H1 (cell line): ENCODE results near the gene THBS4. TPM values are rescaled to one million over a fixed set of nuclear protein-coding genes. Genes with fewer than 3 reads are reported as not detected.

Experiments used
- CHD7 ChIP-seq: fragments of 300-600 bp; sonication (generic); IDR thresholded peaks from 2 replicates; pipeline ENCODE4 v1.7.1; 2012; ENCODE audit warnings: low read length, moderate library complexity, mild to moderate bottlenecking, inconsistent platforms; ENCODE audit not compliant: insufficient replicate concordance
- KDM5A ChIP-seq: fragments of 200-600 bp; IDR thresholded peaks from 2 replicates; pipeline ENCODE4 v1.7.1; 2012; ENCODE audit warnings: mild to moderate bottlenecking, low read length, inconsistent platforms, mixed read lengths
- PHF8 ChIP-seq: fragments of 200-600 bp; sonication (generic); conservative IDR thresholded peaks from 2 replicates; pipeline ENCODE4 v1.7.1; 2012; ENCODE audit warnings: low read depth, mild to moderate bottlenecking, inconsistent platforms, low read length, moderate library complexity
- POLR2A ChIP-seq, 2 experiments: IDR thresholded peaks; 1 replicate in 1 of 2; 2 replicates in 1 of 2; pipeline ENCODE4 v1.6.1; 2011; ENCODE audit warnings: low read depth in 2 of 2, low read length in 2 of 2, mild to moderate bottlenecking in 2 of 2; ENCODE audit errors: control extremely low read depth in 1 of 2
- RAD21 ChIP-seq, 2 experiments: IDR thresholded peaks in 1 of 2; conservative IDR thresholded peaks in 1 of 2; 2 replicates each; pipeline ENCODE4 v1.6.1; 2011; ENCODE audit warnings: low read depth in 2 of 2, low read length in 2 of 2, improper control_type of control experiment in 1 of 2, inconsistent platforms in 1 of 2, mild to moderate bottlenecking in 1 of 2, moderate library complexity in 1 of 2
- RBBP5 ChIP-seq: IDR thresholded peaks from 2 replicates; pipeline ENCODE4 v1.7.1; 2012; ENCODE audit warnings: low read depth, mild to moderate bottlenecking, inconsistent platforms, low read length, moderate library complexity, borderline replicate concordance
- SP1 ChIP-seq: IDR thresholded peaks from 2 replicates; pipeline ENCODE4 v1.6.1; 2011; ENCODE audit warnings: low read depth, low read length
- TAF7 ChIP-seq: optimal IDR thresholded peaks from 2 replicates; pipeline ENCODE3; 2011; ENCODE audit warnings: low read depth, mild to moderate bottlenecking, inconsistent platforms, low read length, moderate library complexity, borderline replicate concordance
- YY1 ChIP-seq: IDR thresholded peaks from 2 replicates; pipeline ENCODE4 v1.6.1; 2011; ENCODE audit warnings: low read depth, mild to moderate bottlenecking, low read length
- polyA plus RNA-seq, 7 experiments: library from polyadenylated mRNA; depleted of rRNA in 3 of 7; stranded (reverse) in 5 of 7; unstranded in 2 of 7; fragments of >200 nt in 5 of 7; fragments of 200-250 nt in 2 of 7; gene quantifications; 1 replicate in 5 of 7; 2 replicates in 1 of 7; 4 replicates in 1 of 7; pipeline versions ENCODE4 v1.2.1 to v1.2.3, GENCODE V29; 2011 to 2013; ENCODE audit warnings: missing spikeins in 2 of 7, mixed read lengths in 2 of 7
- total RNA-seq: library from RNA; stranded (reverse); fragmentation: NEBNext Ultra II Directional; extraction: Animal tissue kit (Norgen Biotek cat#: 25700); gene quantifications from 2 replicates; pipeline ENCODE4 v1.2.1, GENCODE V29; 2021

THBS4 gene
- total and polyA plus RNA-seq, 2 of the 8 experiments (the other 6 are each of a cell fraction or from before 2014, with no cell fraction given), result 12.8 to 25.4 TPM

DNA sequence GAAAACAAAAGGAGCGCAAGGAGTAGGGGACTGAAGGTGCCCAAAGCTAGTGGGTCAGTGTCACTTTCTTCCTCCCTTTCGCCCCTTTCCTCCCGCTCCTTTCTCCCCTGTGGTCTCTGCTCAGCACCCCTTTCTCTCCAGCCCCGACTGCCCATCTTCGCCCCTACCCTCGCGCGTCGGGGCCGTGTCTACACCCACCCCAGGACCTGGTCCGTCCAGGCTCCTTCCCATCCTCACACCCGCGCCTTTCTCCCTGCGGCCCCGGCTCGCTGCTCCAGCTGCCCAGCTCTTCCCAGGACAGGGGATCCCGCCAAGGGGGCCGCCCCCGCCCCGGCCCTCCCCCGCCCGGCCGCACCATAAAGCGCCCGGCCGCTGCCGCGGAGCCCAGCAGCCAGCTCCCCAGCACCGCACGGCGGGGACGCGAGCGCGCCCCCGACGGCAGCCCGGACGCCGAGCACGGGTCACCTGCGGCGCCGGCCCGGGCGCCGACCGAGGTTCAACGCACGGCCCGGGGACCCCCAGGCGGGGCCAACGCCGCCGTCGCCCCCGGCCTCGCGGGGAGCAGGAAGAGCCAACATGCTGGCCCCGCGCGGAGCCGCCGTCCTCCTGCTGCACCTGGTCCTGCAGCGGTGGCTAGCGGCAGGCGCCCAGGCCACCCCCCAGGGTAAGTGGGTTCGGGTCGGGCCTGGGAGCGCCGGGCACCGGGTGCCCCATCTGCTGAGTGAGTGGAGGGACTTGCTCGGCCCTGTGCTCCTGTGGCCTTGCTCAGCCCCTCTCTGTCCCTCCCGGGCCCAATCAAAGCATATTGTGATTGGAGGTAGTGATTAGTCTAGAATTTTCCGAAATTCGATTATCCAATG lies at the start of gene THBS4 (continued):
- TF ChIP-seq RAD21 (IDR thresholded peaks at IDR 0.05 in 1 of 2, conservative IDR thresholded peaks at IDR 0.05 in 1 of 2; ENCODE audit: low read depth in 2 of 2, low read length in 2 of 2), result no peak; a peak in 1 of 4 replicates
- peak; percentile 47; the same call in 1 of the 2 replicates for TF ChIP-seq PHF8
- TF ChIP-seq POLR2A (IDR thresholded peaks at IDR 0.05; ENCODE audit: control extremely low read depth in 1 of 2, low read depth in 2 of 2, low read length in 2 of 2), result no peak
- no peak for TF ChIP-seq YY1
- TF ChIP-seq RBBP5, result peak; percentile 70; the same call in 1 of the 2 replicates
- TF ChIP-seq TAF7, result no peak
- no peak for TF ChIP-seq SP1
- no peak for TF ChIP-seq CHD7
- no peak for TF ChIP-seq KDM5A
